ENCODE measurements around the gene PNPLA5.

The PNPLA5 gene

GRCh38 chr22:43901976-43902643, 10.3 kb upstream of the PNPLA5 start:
- H3K4me3 ChIP-seq (ENCODE audit: low read length): no peak overlapping the region
- peak; percentile 96 for DNase-seq (ENCODE audit: low read depth)
- no peak for TF ChIP-seq CTCF (conservative IDR thresholded peaks at IDR 0.05; ENCODE audit: low read length)

GRCh38 chr22:43900206-43900605, 8.4 kb upstream of the PNPLA5 start:
- no peak for TF ChIP-seq CTCF (conservative IDR thresholded peaks at IDR 0.05; ENCODE audit: low read length)
- DNase-seq (ENCODE audit: low read depth): no peak
- no peak overlapping the region for H3K4me3 ChIP-seq (ENCODE audit: low read length)

GRCh38 chr22:43897751-43898261, 6.0 kb upstream of the PNPLA5 start:
- TF ChIP-seq CTCF (conservative IDR thresholded peaks at IDR 0.05; ENCODE audit: low read length): no peak
- H3K4me3 ChIP-seq (ENCODE audit: low read length): no peak overlapping the region

GRCh38 chr22:43895986-43896645, 4.3 kb upstream of the PNPLA5 start:
- TF ChIP-seq CTCF (conservative IDR thresholded peaks at IDR 0.05; ENCODE audit: low read length): 0 out of 2 replicates have a peak, but pooled peaks have one; percentile 3
- DNase-seq (ENCODE audit: low read depth): no peak
- H3K4me3 ChIP-seq (ENCODE audit: low read length): no peak overlapping the region

More at GRCh38 chr22:43897751-43898261, 6.0 kb upstream of the PNPLA5 start:
- peak; percentile 68 for DNase-seq (ENCODE audit: low read depth)

- no peak for DNase-seq (ENCODE audit: low read depth)
- no peak overlapping the region for H3K4me3 ChIP-seq (ENCODE audit: low read length)
- no peak for TF ChIP-seq CTCF (conservative IDR thresholded peaks at IDR 0.05; ENCODE audit: low read length)
These were observed 2.3 kb upstream of the PNPLA5 start for GRCh38 chr22:43894122-43894521.

- no peak for TF ChIP-seq CTCF (conservative IDR thresholded peaks at IDR 0.05; ENCODE audit: low read length)
- no peak for DNase-seq (ENCODE audit: low read depth)
- no peak overlapping the region for H3K4me3 ChIP-seq (ENCODE audit: low read length)
These were observed 1.5 kb upstream of the PNPLA5 start for GRCh38 chr22:43893266-43893665.
